HFFc6 (cell line): ENCODE results near the gene FAP. TPM values are rescaled to one million over a fixed set of nuclear protein-coding genes. Genes with fewer than 3 reads are reported as not detected.

Experiments
- DNase-seq: peaks from one replicate; pipeline ENCODE4 v3.0.0-alpha.2; 2018
- H3K27ac Mint-ChIP-seq: 2 replicates; pipeline ENCODE4 v1.8.0; 2020; ENCODE audit warnings: mild to moderate bottlenecking, mixed read lengths
- H3K27me3 Mint-ChIP-seq: 2 replicates; pipeline ENCODE4 v1.8.0; 2021; ENCODE audit warnings: mild to moderate bottlenecking, moderate library complexity, mixed read lengths; ENCODE audit not compliant: insufficient read depth
- H3K36me3 Mint-ChIP-seq: 2 replicates; pipeline ENCODE4 v1.8.0; 2021; ENCODE audit warnings: low read depth, mixed read lengths
- H3K4me1 Mint-ChIP-seq: 2 replicates; pipeline ENCODE4 v1.8.0; 2020; ENCODE audit warnings: low read depth, mixed read lengths
- H3K4me3 Mint-ChIP-seq: 2 replicates; pipeline ENCODE4 v1.8.0; 2020; ENCODE audit warnings: mild to moderate bottlenecking, moderate library complexity, mixed read lengths
- H3K9me3 Mint-ChIP-seq: 2 replicates; pipeline ENCODE4 v1.8.0; 2020; ENCODE audit warnings: mild to moderate bottlenecking, mixed read lengths
- CTCF ChIP-seq: fragments of 200-600 bp; sonication (generic); IDR thresholded peaks from 2 replicates; pipeline ENCODE4 v1.5.0; 2021; ENCODE audit warnings: antibody characterized with exemption, mild to moderate bottlenecking
- total RNA-seq, 6 experiments: library from RNA; stranded (reverse); fragmentation: NEBNext Ultra II Directional; extraction: Animal tissue kit (Norgen Biotek cat#: 25700); gene quantifications; 2 replicates in 1 of 6; 3 replicates in 5 of 6; pipeline ENCODE4 v1.2.3, GENCODE V29; 2021

The FAP gene
- total RNA-seq, 6 experiments from 2014 or later: 62.6 to 101 (median 67.0) TPM

GRCh38 chr2:162267996-162268395 is 24.8 kb upstream of the FAP start:
- Mint-ChIP-seq H3K9me3 (no peaks in the 10 kb centered on the region), H3K27ac (no peak overlapping the region), H3K27me3 (peaks cover 2% of the 10 kb centered on the region; the same call in 1 of the 2 replicates), H3K4me3 (no peak overlapping the region), H3K36me3 (no peaks in the 10 kb centered on the region), H3K4me1 (peaks cover 10% of the 10 kb centered on the region)
- TF ChIP-seq CTCF: no peak
- DNase-seq: no peak

- no peak overlapping the region for H3K27ac Mint-ChIP-seq
- no peak for DNase-seq
- H3K27me3 Mint-ChIP-seq: peaks cover 2% of the 10 kb centered on the region; the same call in 1 of the 2 replicates
- H3K4me1 Mint-ChIP-seq: peaks cover 12% of the 10 kb centered on the region
- no peaks in the 10 kb centered on the region for H3K9me3 Mint-ChIP-seq
- no peak for TF ChIP-seq CTCF
- H3K4me3 Mint-ChIP-seq: no peak overlapping the region
- H3K36me3 Mint-ChIP-seq: no peaks in the 10 kb centered on the region
These were observed 24.3 kb upstream of the FAP start for GRCh38 chr2:162267496-162267895.

GRCh38 chr2:162266460-162266760 is 23.2 kb upstream of the FAP start:
- TF ChIP-seq CTCF: no peak
- Mint-ChIP-seq H3K27ac (no peak overlapping the region), H3K9me3 (no peaks in the 10 kb centered on the region), H3K36me3 (no peaks in the 10 kb centered on the region), H3K4me3 (no peak overlapping the region), H3K4me1 (peaks cover 20% of the 10 kb centered on the region), H3K27me3 (peaks cover 2% of the 10 kb centered on the region; the same call in 1 of the 2 replicates)
- no peak for DNase-seq

- H3K9me3 Mint-ChIP-seq: no peaks in the 10 kb centered on the region
- peaks cover 25% of the 10 kb centered on the region for H3K4me1 Mint-ChIP-seq
- H3K27ac Mint-ChIP-seq: no peak overlapping the region
These were observed 22.6 kb upstream of the FAP start for GRCh38 chr2:162265666-162266459.

GRCh38 chr2:162261032-162261945 is 18.0 kb upstream of the FAP start:
- no peaks in the 10 kb centered on the region for H3K36me3 Mint-ChIP-seq
- H3K27me3 Mint-ChIP-seq: no peaks in the 10 kb centered on the region
- H3K4me3 Mint-ChIP-seq: peak overlapping the region; percentile 54
- H3K27ac Mint-ChIP-seq: peak overlapping the region; percentile 86
- peaks cover 71% of the 10 kb centered on the region for H3K4me1 Mint-ChIP-seq
- DNase-seq: peak; percentile 36
- no peak for TF ChIP-seq CTCF
- no peaks in the 10 kb centered on the region for H3K9me3 Mint-ChIP-seq

More at GRCh38 chr2:162265666-162266459, 22.6 kb upstream of the FAP start:
- Mint-ChIP-seq H3K27me3 (peaks cover 2% of the 10 kb centered on the region; the same call in 1 of the 2 replicates), H3K36me3 (no peaks in the 10 kb centered on the region), H3K4me3 (no peak overlapping the region)
- DNase-seq: no peak
- TF ChIP-seq CTCF: no peak
